CD14-positive monocyte (primary cell): ENCODE measurements around the gene PDE11A. TPM values are rescaled to one million over a fixed set of nuclear protein-coding genes. Genes with fewer than 3 reads are reported as not detected.

Experiments
- DNase-seq, 3 donors: peaks; one replicate each; pipeline ENCODE4 v3.0.0-alpha.2; 2011 to 2022
- H2AFZ ChIP-seq: 2 replicates; pipeline ENCODE4 v1.6.0; 2012; ENCODE audit warnings: mild to moderate bottlenecking, low read depth, low read length, inconsistent platforms; ENCODE audit not compliant: insufficient read depth, poor library complexity, severe bottlenecking
- H3K27ac ChIP-seq, 2 donors: 1 replicate in 1 of 2; 2 replicates in 1 of 2; pipeline ENCODE4 v1.5.1; 2012 to 2013; ENCODE audit warnings: low read length in 2 of 2, control low read depth in 1 of 2, inconsistent platforms in 1 of 2, low read depth in 1 of 2, mild to moderate bottlenecking in 1 of 2
- H3K27me3 ChIP-seq, 2 donors: one replicate each; pipeline versions ENCODE4 v1.6.0 to v1.6.1; 2011 to 2013; ENCODE audit warnings: low read length in 2 of 2; ENCODE audit not compliant: control insufficient read depth in 2 of 2, insufficient read depth in 2 of 2
- H3K36me3 ChIP-seq, 2 donors: replicated peaks in 1 of 2; 1 replicate in 1 of 2; 2 replicates in 1 of 2; pipeline versions ENCODE4 v1.5.1 to v1.6.1; 2012 to 2013; ENCODE audit warnings: low read length in 2 of 2, control low read depth in 1 of 2, inconsistent platforms in 1 of 2, mild to moderate bottlenecking in 1 of 2; ENCODE audit not compliant: insufficient read depth in 2 of 2, control insufficient read depth in 1 of 2
- H3K4me1 ChIP-seq, 2 donors: 1 replicate in 1 of 2; 2 replicates in 1 of 2; pipeline versions ENCODE4 v1.5.1 to v1.6.1; 2012 to 2013; ENCODE audit warnings: low read length in 2 of 2, control low read depth in 1 of 2, inconsistent platforms in 1 of 2, mild to moderate bottlenecking in 1 of 2, moderate library complexity in 1 of 2; ENCODE audit not compliant: insufficient read depth in 2 of 2, control insufficient read depth in 1 of 2
- H3K4me2 ChIP-seq: replicated peaks from 2 replicates; pipeline ENCODE3; 2012; ENCODE audit warnings: low read length, moderate library complexity, mild to moderate bottlenecking; ENCODE audit not compliant: poor library complexity, severe bottlenecking; ENCODE audit errors: extremely low read depth
- H3K4me3 ChIP-seq, 3 experiments: fragments of 200-600 bp in 1 of 3; sonication (generic) in 1 of 3; replicated peaks in 1 of 3; 1 replicate in 2 of 3; 2 replicates in 1 of 3; pipeline ENCODE4 v1.5.1; 2011 to 2013; ENCODE audit warnings: low read length in 3 of 3, mild to moderate bottlenecking in 3 of 3, control low read depth in 2 of 3, low read depth in 2 of 3, inconsistent platforms in 1 of 3, moderate library complexity in 1 of 3
- H3K79me2 ChIP-seq: 2 replicates; pipeline ENCODE4 v1.6.0; 2012; ENCODE audit warnings: mild to moderate bottlenecking, control low read depth, inconsistent platforms, low read length, moderate library complexity; ENCODE audit not compliant: insufficient read depth
- H3K9ac ChIP-seq: 2 replicates; pipeline ENCODE4 v1.6.0; 2017; ENCODE audit warnings: low read length, mild to moderate bottlenecking; ENCODE audit not compliant: insufficient read depth, poor library complexity, severe bottlenecking
- H3K9me3 ChIP-seq, 2 donors: replicated peaks in 1 of 2; 1 replicate in 1 of 2; 2 replicates in 1 of 2; pipeline versions ENCODE4 v1.5.1 to v1.6.1; 2012 to 2013; ENCODE audit warnings: low read length in 2 of 2, control low read depth in 1 of 2; ENCODE audit not compliant: control insufficient read depth in 1 of 2, insufficient read depth in 1 of 2
- H4K20me1 ChIP-seq: 2 replicates; pipeline ENCODE4 v1.6.0; 2012; ENCODE audit warnings: mild to moderate bottlenecking, low read length, control low read depth, moderate library complexity; ENCODE audit not compliant: insufficient read depth
- H3K27ac Mint-ChIP-seq, 7 donors: one replicate each; pipeline ENCODE4 v1.8.0; 2020; ENCODE audit warnings: mild to moderate bottlenecking in 7 of 7, mixed read lengths in 7 of 7, moderate library complexity in 6 of 7, inconsistent platforms in 2 of 7
- H3K27me3 Mint-ChIP-seq, 3 donors: one replicate each; pipeline ENCODE4 v1.8.0; 2021 to 2022; ENCODE audit warnings: low read depth in 3 of 3, mild to moderate bottlenecking in 3 of 3, mixed read lengths in 3 of 3, moderate library complexity in 3 of 3, inconsistent platforms in 1 of 3
- H3K36me3 Mint-ChIP-seq, 2 donors: one replicate each; pipeline ENCODE4 v1.8.0; 2020; ENCODE audit warnings: mixed read lengths in 2 of 2, inconsistent platforms in 1 of 2, mild to moderate bottlenecking in 1 of 2
- H3K4me1 Mint-ChIP-seq: one replicate; pipeline ENCODE4 v1.8.0; 2020; ENCODE audit warnings: mild to moderate bottlenecking, mixed read lengths
- H3K4me3 Mint-ChIP-seq, 2 donors: one replicate each; pipeline ENCODE4 v1.8.0; 2020; ENCODE audit warnings: mild to moderate bottlenecking in 2 of 2, mixed read lengths in 2 of 2, moderate library complexity in 1 of 2
- H3K9me3 Mint-ChIP-seq, 7 donors: one replicate each; pipeline ENCODE4 v1.8.0; 2020 to 2022; ENCODE audit warnings: mixed read lengths in 7 of 7, mild to moderate bottlenecking in 6 of 7, moderate library complexity in 6 of 7, inconsistent platforms in 2 of 7
- WGBS: methylation state at CpG from one replicate; pipeline ENCODE4 v1.1.5; 2013; ENCODE audit warnings: missing lambda C conversion rate; ENCODE audit not compliant: insufficient coverage; 5-methylcytosine and 5-hydroxymethylcytosine counted together
- intact Hi-C, 2 donors: fragments of 100-400 bp; cut with micrococcal nuclease; formaldehyde crosslinking; loops; one replicate each; pipeline versions ENCODE4 v1.15.0 to v1.15.1; 2023
- polyA plus RNA-seq, 3 donors: library from polyadenylated mRNA; depleted of rRNA in 1 of 3; unstranded in 2 of 3; stranded (reverse) in 1 of 3; fragments of 300-500 nt in 2 of 3; fragments of >200 nt in 1 of 3; fragmentation: Illumina TruSeq in 2 of 3; gene quantifications; 1 replicate in 2 of 3; 2 replicates in 1 of 3; pipeline ENCODE4 v1.2.3, GENCODE V29; 2012 to 2021
- TF ChIP-seq, protein P1 (sequence below): fragments of 200-600 bp; IDR thresholded peaks from one replicate; pipeline ENCODE4 v1.8.0; 2022; ENCODE audit warnings: antibody characterized with exemption, mild to moderate bottlenecking

PDE11A gene
- polyA plus RNA-seq, 3 donors, result not detected

DNA sequence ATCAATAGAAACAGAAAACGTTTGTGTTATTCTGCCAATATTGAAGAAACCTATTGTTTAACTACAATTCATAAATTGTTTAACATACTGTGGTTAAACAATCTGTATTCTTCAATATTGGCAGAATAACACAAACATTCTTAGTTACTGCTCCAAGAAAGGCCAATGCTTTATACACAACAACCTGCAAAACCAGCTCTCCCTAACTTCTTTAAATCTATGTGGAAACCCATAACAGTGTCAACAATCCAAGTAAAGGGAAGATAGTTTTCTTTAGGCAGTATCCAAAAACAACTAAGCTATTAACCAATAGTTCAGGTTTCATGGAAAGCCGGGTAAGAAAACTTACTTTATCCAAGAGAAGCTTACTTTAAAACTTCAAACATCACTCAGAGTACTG lies 33.5 kb upstream of the PDE11A start:
- Histone ChIP-seq H3K4me3 (no peak overlapping the region), H4K20me1 (no peaks in the 10 kb centered on the region), H2AFZ (no peak overlapping the region), H3K27ac (no peak overlapping the region), H3K9me3 (no peaks in the 10 kb centered on the region), H3K4me2 (no peak overlapping the region), H3K79me2 (no peaks in the 10 kb centered on the region), H3K27me3 (no peaks in the 10 kb centered on the region), H3K4me1 (no peaks in the 10 kb centered on the region), H3K9ac (no peak overlapping the region), H3K36me3 (no peaks in the 10 kb centered on the region)
- H3K9me3 Mint-ChIP-seq, result no peaks in the 10 kb centered on the region
- WGBS, result 100% methylated on average over 1 of the region's 2 CpGs
- no peak for DNase-seq
- TF ChIP-seq, protein P1, sequence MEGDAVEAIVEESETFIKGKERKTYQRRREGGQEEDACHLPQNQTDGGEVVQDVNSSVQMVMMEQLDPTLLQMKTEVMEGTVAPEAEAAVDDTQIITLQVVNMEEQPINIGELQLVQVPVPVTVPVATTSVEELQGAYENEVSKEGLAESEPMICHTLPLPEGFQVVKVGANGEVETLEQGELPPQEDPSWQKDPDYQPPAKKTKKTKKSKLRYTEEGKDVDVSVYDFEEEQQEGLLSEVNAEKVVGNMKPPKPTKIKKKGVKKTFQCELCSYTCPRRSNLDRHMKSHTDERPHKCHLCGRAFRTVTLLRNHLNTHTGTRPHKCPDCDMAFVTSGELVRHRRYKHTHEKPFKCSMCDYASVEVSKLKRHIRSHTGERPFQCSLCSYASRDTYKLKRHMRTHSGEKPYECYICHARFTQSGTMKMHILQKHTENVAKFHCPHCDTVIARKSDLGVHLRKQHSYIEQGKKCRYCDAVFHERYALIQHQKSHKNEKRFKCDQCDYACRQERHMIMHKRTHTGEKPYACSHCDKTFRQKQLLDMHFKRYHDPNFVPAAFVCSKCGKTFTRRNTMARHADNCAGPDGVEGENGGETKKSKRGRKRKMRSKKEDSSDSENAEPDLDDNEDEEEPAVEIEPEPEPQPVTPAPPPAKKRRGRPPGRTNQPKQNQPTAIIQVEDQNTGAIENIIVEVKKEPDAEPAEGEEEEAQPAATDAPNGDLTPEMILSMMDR, result no peak
- H3K4me1 Mint-ChIP-seq, result peaks cover 1% of the 10 kb centered on the region
- peaks cover 0 to 3% (median under 1%) of the 10 kb centered on the region in 3 donors for H3K27me3 Mint-ChIP-seq
- no peak overlapping the region for H3K4me3 Mint-ChIP-seq
- intact Hi-C loops, result no loop called here
- no peak overlapping the region for H3K27ac Mint-ChIP-seq
- H3K36me3 Mint-ChIP-seq, result no peaks in the 10 kb centered on the region

- Histone ChIP-seq H3K4me3 (no peak overlapping the region), H3K79me2 (no peaks in the 10 kb centered on the region), H3K4me2 (no peak overlapping the region), H4K20me1 (no peaks in the 10 kb centered on the region), H2AFZ (no peak overlapping the region), H3K4me1 (no peaks in the 10 kb centered on the region), H3K9me3 (no peaks in the 10 kb centered on the region), H3K27ac (no peak overlapping the region), H3K36me3 (no peaks in the 10 kb centered on the region), H3K9ac (no peak overlapping the region), H3K27me3 (no peaks in the 10 kb centered on the region)
- Mint-ChIP-seq H3K27ac (no peak overlapping the region), H3K4me1 (peaks cover 1% of the 10 kb centered on the region), H3K27me3 (peaks cover 0 to 3% (median 1%) of the 10 kb centered on the region in 3 donors), H3K4me3 (no peak overlapping the region), H3K9me3 (no peaks in the 10 kb centered on the region), H3K36me3 (no peaks in the 10 kb centered on the region)
- TF ChIP-seq, protein P1, result no peak
- WGBS, result no CpG with 5 or more reads among the region's 2 CpGs
- no peak for DNase-seq
- intact Hi-C loops, result no loop called here
Measured at GRCh38 chr2:178105566-178105965, 33.0 kb upstream of the PDE11A start.
